Cardiac muscle cell (in vitro differentiated cells and primary cell): ENCODE results near the gene C1orf210. TPM values are rescaled to one million over a fixed set of nuclear protein-coding genes. Genes with fewer than 3 reads are reported as not detected.

Source experiments
- DNase-seq, 2 donors: peaks; one replicate each; pipeline versions ENCODE4 v3.0.0 to v3.0.0-alpha.2; 2010 to 2017; ENCODE audit warnings: low read depth in 1 of 2, low spot score in 1 of 2
- H3K27ac ChIP-seq: fragments of 200-600 bp; sonication (generic); 2 replicates; pipeline ENCODE4 v1.5.1; 2016
- H3K27me3 ChIP-seq: fragments of 200-600 bp; sonication (generic); 2 replicates; pipeline ENCODE4 v1.6.0; 2016; ENCODE audit warnings: control low read depth
- H3K36me3 ChIP-seq: fragments of 200-600 bp; sonication (generic); 2 replicates; pipeline ENCODE4 v1.5.1; 2016; ENCODE audit warnings: control low read depth
- H3K4me1 ChIP-seq: fragments of 200-600 bp; sonication (generic); 2 replicates; pipeline ENCODE4 v1.8.1; 2017; ENCODE audit warnings: low read depth, mild to moderate bottlenecking, mixed run types
- H3K4me3 ChIP-seq: fragments of 200-600 bp; sonication (generic); 2 replicates; pipeline ENCODE4 v1.5.1; 2016; ENCODE audit warnings: mild to moderate bottlenecking
- H3K9me3 ChIP-seq: fragments of 200-600 bp; sonication (generic); 2 replicates; pipeline ENCODE4 v1.5.1; 2017; ENCODE audit warnings: low read depth, mild to moderate bottlenecking, control low read depth
- polyA plus RNA-seq: library from polyadenylated mRNA; unstranded; fragments of >200 nt; fragmentation: Nextera tagmentation; extraction: Ambion mirVana; gene quantifications from 2 replicates; pipeline ENCODE4 v1.2.1, GENCODE V29; 2016
- total RNA-seq: library from RNA; depleted of rRNA; stranded (reverse); fragments of >200 nt; gene quantifications from 2 replicates; pipeline ENCODE4 v1.2.3, GENCODE V29; 2016
- TF ChIP-seq, protein P1 (sequence below): IDR thresholded peaks from 2 replicates; pipeline ENCODE4 v1.5.1; 2012; ENCODE audit warnings: low read depth, mild to moderate bottlenecking, low read length

C1orf210 gene
- total and polyA plus RNA-seq, 2 experiments from 2014 or later = 0.12 TPM; not detected in 1

DNA sequence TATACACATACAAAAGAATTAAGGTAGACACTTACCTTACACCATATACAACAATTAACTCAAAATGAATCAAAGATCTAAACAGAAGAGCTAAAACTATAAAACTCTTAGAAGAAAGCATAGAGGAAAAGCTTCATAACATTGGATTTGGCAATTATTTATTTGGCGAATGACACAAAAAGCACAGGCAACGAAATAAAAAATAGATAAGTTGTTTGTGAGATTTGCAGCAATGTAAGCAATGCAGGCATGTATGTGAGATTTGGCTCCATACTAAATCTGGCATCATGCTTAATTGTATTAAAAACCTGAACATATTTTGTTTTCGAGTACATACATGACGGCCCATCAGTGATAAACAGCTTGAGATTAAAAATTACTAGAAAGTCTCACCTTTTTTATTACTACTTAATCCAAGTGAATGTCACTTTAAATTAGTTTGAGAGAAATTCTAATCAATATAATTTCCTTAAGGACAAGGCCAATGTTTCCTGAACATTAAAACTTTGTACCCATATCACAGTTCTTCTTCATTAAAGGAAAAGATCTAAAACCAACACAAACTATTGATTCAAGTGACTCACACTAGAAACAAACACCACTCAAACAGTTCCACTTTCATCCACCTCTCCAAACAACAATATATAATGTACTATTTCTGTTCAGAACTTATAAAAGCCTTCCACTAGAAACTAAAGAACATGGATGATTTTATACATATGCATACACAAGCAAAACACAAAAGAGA lies 38.7 kb downstream of the C1orf210 start:
- TF ChIP-seq, protein P1, sequence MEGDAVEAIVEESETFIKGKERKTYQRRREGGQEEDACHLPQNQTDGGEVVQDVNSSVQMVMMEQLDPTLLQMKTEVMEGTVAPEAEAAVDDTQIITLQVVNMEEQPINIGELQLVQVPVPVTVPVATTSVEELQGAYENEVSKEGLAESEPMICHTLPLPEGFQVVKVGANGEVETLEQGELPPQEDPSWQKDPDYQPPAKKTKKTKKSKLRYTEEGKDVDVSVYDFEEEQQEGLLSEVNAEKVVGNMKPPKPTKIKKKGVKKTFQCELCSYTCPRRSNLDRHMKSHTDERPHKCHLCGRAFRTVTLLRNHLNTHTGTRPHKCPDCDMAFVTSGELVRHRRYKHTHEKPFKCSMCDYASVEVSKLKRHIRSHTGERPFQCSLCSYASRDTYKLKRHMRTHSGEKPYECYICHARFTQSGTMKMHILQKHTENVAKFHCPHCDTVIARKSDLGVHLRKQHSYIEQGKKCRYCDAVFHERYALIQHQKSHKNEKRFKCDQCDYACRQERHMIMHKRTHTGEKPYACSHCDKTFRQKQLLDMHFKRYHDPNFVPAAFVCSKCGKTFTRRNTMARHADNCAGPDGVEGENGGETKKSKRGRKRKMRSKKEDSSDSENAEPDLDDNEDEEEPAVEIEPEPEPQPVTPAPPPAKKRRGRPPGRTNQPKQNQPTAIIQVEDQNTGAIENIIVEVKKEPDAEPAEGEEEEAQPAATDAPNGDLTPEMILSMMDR = no peak
- Histone ChIP-seq H3K27me3 (no peaks in the 10 kb centered on the region), H3K9me3 (no peaks in the 10 kb centered on the region), H3K27ac (no peak overlapping the region), H3K4me1 (no peaks in the 10 kb centered on the region), H3K36me3 (no peaks in the 10 kb centered on the region), H3K4me3 (no peak overlapping the region)
- DNase-seq = no peak

DNA sequence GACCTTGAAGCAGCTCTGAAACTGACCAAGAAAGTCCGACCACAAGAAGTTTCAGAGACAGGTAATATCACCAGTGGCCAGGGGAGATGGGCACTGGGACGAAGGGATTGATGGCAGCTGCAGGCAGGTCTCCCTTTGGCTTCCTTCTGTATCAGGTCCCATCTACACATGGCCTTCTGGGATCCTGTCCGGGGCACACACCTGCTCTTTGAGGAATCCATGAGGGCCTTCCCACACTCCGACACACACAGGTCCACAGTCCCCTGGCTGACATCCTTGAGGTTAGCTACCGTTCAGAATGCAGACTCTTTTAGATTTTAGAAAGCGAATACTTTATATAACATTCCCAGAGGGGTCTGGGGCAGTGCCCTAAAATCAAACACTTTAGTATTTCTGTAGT lies 42.1 kb downstream of the C1orf210 start:
- no peak for DNase-seq
- TF ChIP-seq, protein P1 = no peak
- no peak overlapping the region for H3K27ac ChIP-seq
- H3K4me1 ChIP-seq = no peaks in the 10 kb centered on the region
- no peaks in the 10 kb centered on the region for H3K36me3 ChIP-seq
- H3K4me3 ChIP-seq = no peak overlapping the region
- no peaks in the 10 kb centered on the region for H3K9me3 ChIP-seq
- H3K27me3 ChIP-seq = no peaks in the 10 kb centered on the region

DNA sequence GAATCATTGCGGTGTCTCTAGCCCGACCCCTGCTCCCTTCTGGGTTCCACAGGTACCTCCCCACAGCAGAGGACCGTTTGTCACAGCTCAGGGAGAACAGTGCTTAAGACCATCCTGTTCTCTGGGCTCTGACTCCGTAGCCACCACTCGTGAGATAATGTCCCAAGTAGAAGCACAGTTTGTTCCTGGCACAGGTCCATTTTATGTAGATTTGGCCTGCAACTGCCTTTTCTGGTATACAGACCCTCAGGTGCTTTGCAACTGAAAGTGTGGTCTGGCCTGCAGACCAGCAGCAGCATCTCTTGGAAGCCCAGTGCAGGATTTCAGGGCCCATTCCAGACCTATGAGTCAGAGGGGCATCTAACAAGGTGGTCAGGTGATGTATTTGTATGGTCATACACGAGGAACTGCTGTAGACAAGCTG lies 44.0 kb downstream of the C1orf210 start:
- H3K36me3 ChIP-seq = no peaks in the 10 kb centered on the region
- no peaks in the 10 kb centered on the region for H3K27me3 ChIP-seq
- H3K4me3 ChIP-seq = no peak overlapping the region
- H3K9me3 ChIP-seq = no peaks in the 10 kb centered on the region
- peak in 1 of 2 donors; percentile 35 for DNase-seq
- no peak overlapping the region for H3K27ac ChIP-seq
- H3K4me1 ChIP-seq = no peaks in the 10 kb centered on the region
- TF ChIP-seq, protein P1 = no peak

DNA sequence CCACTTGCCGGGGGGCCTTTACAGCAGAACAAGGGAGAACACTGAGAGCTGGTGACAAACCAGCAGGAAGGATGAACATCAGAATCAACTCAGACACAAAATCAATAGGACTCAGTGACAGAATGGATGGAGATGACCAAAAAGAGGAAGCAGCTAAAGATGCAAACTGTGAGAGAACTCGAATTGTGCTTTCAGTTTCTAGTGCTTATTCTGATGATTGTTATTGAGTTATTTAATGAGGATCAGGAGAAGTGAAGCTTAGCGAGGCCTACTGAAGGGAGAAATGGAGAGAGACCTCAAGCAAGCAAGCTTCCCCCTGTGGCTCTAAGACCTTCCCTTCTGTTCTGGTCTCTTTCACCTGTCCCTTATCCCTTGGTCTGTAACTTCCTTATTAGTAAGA lies 45.9 kb downstream of the C1orf210 start:
- H3K27me3 ChIP-seq = no peaks in the 10 kb centered on the region
- H3K27ac ChIP-seq = no peak overlapping the region
- no peak overlapping the region for H3K4me3 ChIP-seq
- no peak for DNase-seq
- H3K9me3 ChIP-seq = no peaks in the 10 kb centered on the region
- no peaks in the 10 kb centered on the region for H3K36me3 ChIP-seq
- no peaks in the 10 kb centered on the region for H3K4me1 ChIP-seq
- TF ChIP-seq, protein P1 = no peak

DNA sequence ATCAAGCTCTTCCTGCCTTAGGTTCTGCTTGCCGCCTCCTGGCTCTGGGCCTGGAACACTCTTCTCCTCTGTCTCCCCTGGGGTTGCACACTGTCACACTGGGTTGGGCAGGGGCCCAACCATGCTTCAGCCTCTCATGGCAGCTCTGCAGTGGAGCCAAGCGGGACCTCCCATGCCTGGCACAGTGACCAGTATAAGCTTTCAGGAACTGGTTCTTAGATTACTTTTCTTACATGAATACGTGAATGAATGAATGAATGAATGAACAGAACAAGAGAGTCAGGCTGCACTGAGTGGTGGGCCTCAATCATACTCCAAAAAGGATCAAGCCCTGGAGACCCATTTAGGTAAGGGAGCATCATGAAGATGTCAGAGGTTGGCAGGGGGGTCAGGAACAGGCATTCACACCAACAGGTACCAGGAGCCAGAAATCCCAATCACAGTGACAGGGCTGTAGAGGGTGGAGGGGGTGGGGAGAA lies 46.4 kb downstream of the C1orf210 start:
- TF ChIP-seq, protein P1 = no peak
- no peak overlapping the region for H3K4me3 ChIP-seq
- H3K9me3 ChIP-seq = no peaks in the 10 kb centered on the region
- no peaks in the 10 kb centered on the region for H3K4me1 ChIP-seq
- H3K36me3 ChIP-seq = no peaks in the 10 kb centered on the region
- no peaks in the 10 kb centered on the region for H3K27me3 ChIP-seq
- DNase-seq = peak in 1 of 2 donors; percentile 9
- no peak overlapping the region for H3K27ac ChIP-seq
